SU-DHL-6 (cell line): ENCODE measurements around the gene NTNG1.

ENCODE experiments used
- H2AFZ ChIP-seq: fragments of 200-600 bp; sonication (generic); 2 replicates; pipeline ENCODE4 v1.6.1; 2014; ENCODE audit warnings: low read depth, mild to moderate bottlenecking, moderate library complexity, mixed read lengths, antibody characterized with exemption, low read length; ENCODE audit not compliant: severe bottlenecking
- H3F3A ChIP-seq: fragments of 200-600 bp; shearing (Covaris generic); 2 replicates; pipeline ENCODE4 v1.6.0; 2016; ENCODE audit warnings: antibody characterized with exemption, mild to moderate bottlenecking; ENCODE audit not compliant: insufficient read depth
- H3K27ac ChIP-seq: fragments of 200-600 bp; sonication (generic); 2 replicates; pipeline ENCODE4 v1.5.1; 2016; ENCODE audit warnings: low read depth, mild to moderate bottlenecking, low read length, moderate library complexity, mixed read lengths
- H3K27me3 ChIP-seq: fragments of 200-600 bp; sonication (generic), shearing (Covaris generic); 2 replicates; pipeline ENCODE4 v1.6.0; 2014; ENCODE audit warnings: mild to moderate bottlenecking, low read length
- H3K36me3 ChIP-seq: fragments of 200-600 bp; sonication (generic); 2 replicates; pipeline ENCODE4 v1.6.1; 2014; ENCODE audit warnings: mild to moderate bottlenecking, low read length, mixed read lengths
- H3K4me2 ChIP-seq: fragments of 300-600, 200-600 bp; shearing (Covaris generic), sonication (generic); 2 replicates; pipeline ENCODE4 v1.6.0; 2014; ENCODE audit warnings: low read length, low read depth, mild to moderate bottlenecking; ENCODE audit not compliant: poor library complexity, severe bottlenecking
- H3K4me3 ChIP-seq: fragments of 200-600 bp; sonication (generic); 2 replicates; pipeline ENCODE4 v1.5.1; 2014; ENCODE audit warnings: antibody characterized with exemption, low read length, mild to moderate bottlenecking, mixed read lengths; ENCODE audit not compliant: insufficient read depth, poor library complexity, severe bottlenecking
- H3K79me2 ChIP-seq: fragments of 200-600 bp; sonication (generic); 2 replicates; pipeline ENCODE4 v1.6.1; 2014; ENCODE audit warnings: mild to moderate bottlenecking, low read length, moderate library complexity; ENCODE audit not compliant: insufficient read depth
- H3K9ac ChIP-seq: fragments of 200-600 bp; sonication (generic); 2 replicates; pipeline ENCODE4 v1.7.0; 2014; ENCODE audit warnings: mild to moderate bottlenecking, low read length
- H3K9me2 ChIP-seq: fragments of 200-600 bp; sonication (generic); replicated peaks from 2 replicates; pipeline ENCODE4 v1.6.1; 2014; ENCODE audit warnings: low read length; ENCODE audit not compliant: insufficient read depth
- H3K9me3 ChIP-seq: fragments of 200-600 bp; sonication (generic); 2 replicates; pipeline ENCODE4 v1.6.1; 2014; ENCODE audit warnings: low read length, mixed read lengths; ENCODE audit not compliant: insufficient read depth
- H4K20me1 ChIP-seq: fragments of 200-600 bp; sonication (generic); 2 replicates; pipeline ENCODE4 v1.6.1; 2014; ENCODE audit warnings: low read depth, mild to moderate bottlenecking, antibody characterized with exemption, low read length, moderate library complexity, mixed read lengths
- CTCF ChIP-seq: fragments of 200-600 bp; sonication (generic); IDR thresholded peaks from one replicate; pipeline ENCODE4 v1.5.1; 2017; ENCODE audit warnings: antibody characterized with exemption, mild to moderate bottlenecking, low read length, moderate library complexity; ENCODE audit not compliant: insufficient read depth, poor library complexity, severe bottlenecking
- EZH2phosphoT487 ChIP-seq: fragments of 200-600 bp; sonication (generic), shearing (Covaris generic); conservative IDR thresholded peaks from 2 replicates; pipeline ENCODE4 v1.6.1; 2018; ENCODE audit warnings: mild to moderate bottlenecking, antibody characterized with exemption, low read length, moderate library complexity, mixed read lengths

Gene NTNG1

GRCh38 chr1:107378866-107379265 is 238.0 kb downstream of the NTNG1 start:
- no peak overlapping the region for H3K4me2 ChIP-seq

GRCh38 chr1:107379826-107380225 is 239.0 kb downstream of the NTNG1 start:
- Histone ChIP-seq H3K4me3 (no peak overlapping the region), H3K27me3 (no peaks in the 10 kb centered on the region), H3K79me2 (no peaks in the 10 kb centered on the region), H3K9me2 (no peaks in the 10 kb centered on the region), H4K20me1 (no peaks in the 10 kb centered on the region), H3K9ac (no peak overlapping the region), H3F3A (no peaks in the 10 kb centered on the region), H2AFZ (no peak overlapping the region), H3K4me2 (no peak overlapping the region), H3K9me3 (no peaks in the 10 kb centered on the region), H3K27ac (no peak overlapping the region), H3K36me3 (no peaks in the 10 kb centered on the region)
- TF ChIP-seq CTCF (no peak), EZH2phosphoT487 (no peak)

More at GRCh38 chr1:107378866-107379265, 238.0 kb downstream of the NTNG1 start:
- H3K9me2 ChIP-seq: no peaks in the 10 kb centered on the region
- H4K20me1 ChIP-seq: no peaks in the 10 kb centered on the region
- no peaks in the 10 kb centered on the region for H3K9me3 ChIP-seq
- TF ChIP-seq EZH2phosphoT487 (no peak), CTCF (no peak)
- no peaks in the 10 kb centered on the region for H3F3A ChIP-seq
- H3K4me3 ChIP-seq: no peak overlapping the region
- H3K36me3 ChIP-seq: no peaks in the 10 kb centered on the region
- H3K79me2 ChIP-seq: no peaks in the 10 kb centered on the region
- no peaks in the 10 kb centered on the region for H3K27me3 ChIP-seq
- H3K9ac ChIP-seq: no peak overlapping the region
- no peak overlapping the region for H2AFZ ChIP-seq
- H3K27ac ChIP-seq: no peak overlapping the region

GRCh38 chr1:107389410-107390396 is 248.9 kb downstream of the NTNG1 start:
- Histone ChIP-seq H4K20me1 (no peaks in the 10 kb centered on the region), H3K9me3 (0 out of 2 replicates have a peak, but pooled peaks cover 7% of the 10 kb centered on the region), H3K36me3 (no peaks in the 10 kb centered on the region), H3K27me3 (no peaks in the 10 kb centered on the region), H3K4me2 (peak overlapping the region; percentile 25), H3K9ac (no peak overlapping the region), H2AFZ (peak overlapping the region; percentile 17), H3F3A (no peaks in the 10 kb centered on the region), H3K9me2 (no peaks in the 10 kb centered on the region), H3K79me2 (no peaks in the 10 kb centered on the region), H3K27ac (no peak overlapping the region), H3K4me3 (no peak overlapping the region)
- TF ChIP-seq EZH2phosphoT487 (no peak), CTCF (no peak)
